ENCODE results near the gene DLK2.

DLK2 gene

GRCh38 chr6:43497129-43497396, 41.7 kb upstream of the DLK2 start:
- no peak overlapping the region for H3K27ac ChIP-seq
- TF ChIP-seq, protein P1, sequence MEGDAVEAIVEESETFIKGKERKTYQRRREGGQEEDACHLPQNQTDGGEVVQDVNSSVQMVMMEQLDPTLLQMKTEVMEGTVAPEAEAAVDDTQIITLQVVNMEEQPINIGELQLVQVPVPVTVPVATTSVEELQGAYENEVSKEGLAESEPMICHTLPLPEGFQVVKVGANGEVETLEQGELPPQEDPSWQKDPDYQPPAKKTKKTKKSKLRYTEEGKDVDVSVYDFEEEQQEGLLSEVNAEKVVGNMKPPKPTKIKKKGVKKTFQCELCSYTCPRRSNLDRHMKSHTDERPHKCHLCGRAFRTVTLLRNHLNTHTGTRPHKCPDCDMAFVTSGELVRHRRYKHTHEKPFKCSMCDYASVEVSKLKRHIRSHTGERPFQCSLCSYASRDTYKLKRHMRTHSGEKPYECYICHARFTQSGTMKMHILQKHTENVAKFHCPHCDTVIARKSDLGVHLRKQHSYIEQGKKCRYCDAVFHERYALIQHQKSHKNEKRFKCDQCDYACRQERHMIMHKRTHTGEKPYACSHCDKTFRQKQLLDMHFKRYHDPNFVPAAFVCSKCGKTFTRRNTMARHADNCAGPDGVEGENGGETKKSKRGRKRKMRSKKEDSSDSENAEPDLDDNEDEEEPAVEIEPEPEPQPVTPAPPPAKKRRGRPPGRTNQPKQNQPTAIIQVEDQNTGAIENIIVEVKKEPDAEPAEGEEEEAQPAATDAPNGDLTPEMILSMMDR (conservative IDR thresholded peaks at IDR 0.05), result no peak

GRCh38 chr6:43496370-43497128, 41.2 kb upstream of the DLK2 start:
- peak overlapping the region; percentile 14; the same call in 1 of the 2 replicates for H3K27ac ChIP-seq
- TF ChIP-seq, protein P1 (conservative IDR thresholded peaks at IDR 0.05), result peak; percentile 57

DNA sequence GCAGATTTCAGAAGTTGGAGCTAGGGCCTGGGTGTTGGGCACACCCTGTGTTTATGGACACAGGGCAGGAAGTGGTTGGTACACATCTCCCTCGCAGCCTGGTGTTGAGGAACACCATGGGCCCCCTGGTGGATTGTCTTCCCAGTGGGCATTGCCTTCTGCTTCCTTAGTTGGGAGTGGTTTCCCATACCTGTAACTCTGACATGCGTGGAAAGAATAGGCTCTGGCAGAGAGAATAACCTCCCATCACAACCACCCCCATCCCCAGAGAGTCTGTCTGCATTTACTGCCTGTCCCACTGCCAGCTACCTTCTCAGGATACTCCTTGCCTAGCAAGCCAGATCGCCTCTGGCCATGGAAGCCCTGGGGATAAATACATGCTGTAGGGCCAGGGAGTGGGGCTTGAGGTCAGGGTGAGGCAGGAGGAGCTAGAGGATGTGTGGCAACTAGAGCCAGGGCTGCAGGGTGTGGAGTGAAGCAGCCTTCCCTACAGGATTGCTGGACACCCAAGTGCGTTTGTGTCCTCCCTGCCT, 40.1 kb upstream of the DLK2 start:
- H3K27ac ChIP-seq, result peak overlapping the region; percentile 14; the same call in 1 of the 2 replicates
- TF ChIP-seq, protein P1 (conservative IDR thresholded peaks at IDR 0.05), result peak; percentile 28; the same call in 1 of the 2 replicates

- TF ChIP-seq, protein P1 (conservative IDR thresholded peaks at IDR 0.05), result no peak
Observed at GRCh38 chr6:43494766-43495165, 39.4 kb upstream of the DLK2 start.

GRCh38 chr6:43494321-43494720, 39.0 kb upstream of the DLK2 start:
- H3K27ac ChIP-seq, result no peak overlapping the region
- TF ChIP-seq, protein P1 (conservative IDR thresholded peaks at IDR 0.05), result no peak

More at GRCh38 chr6:43494766-43495165, 39.4 kb upstream of the DLK2 start:
- no peak overlapping the region; the same call in 1 of the 2 replicates for H3K27ac ChIP-seq

GRCh38 chr6:43493833-43494232, 38.5 kb upstream of the DLK2 start:
- TF ChIP-seq, protein P1 (conservative IDR thresholded peaks at IDR 0.05), result no peak

GRCh38 chr6:43493230-43493629, 37.9 kb upstream of the DLK2 start:
- no peak overlapping the region for H3K27ac ChIP-seq
- TF ChIP-seq, protein P1 (conservative IDR thresholded peaks at IDR 0.05), result no peak

More at GRCh38 chr6:43493833-43494232, 38.5 kb upstream of the DLK2 start:
- no peak overlapping the region for H3K27ac ChIP-seq
